Measurements from ENCODE around the gene PEX11B. TPM values are rescaled to one million over a fixed set of nuclear protein-coding genes. Genes with fewer than 3 reads are reported as not detected.
"Not testable (repeated sequence)": the region's sequence is repeated elsewhere in the genome, so short reads cannot be mapped to it uniquely, and the experiment has no call there.

Gene PEX11B
- total RNA-seq, 1 experiment from 2014 or later = 11.1 TPM

- DNase-seq (ENCODE audit: low spot score) = no peak
Measured at GRCh38 chr1:145952903-145953302, 34.4 kb upstream of the PEX11B start.

GRCh38 chr1:145951526-145951925 lies 33.0 kb upstream of the PEX11B start:
- DNase-seq (ENCODE audit: low spot score) = no peak

- no peak for DNase-seq (ENCODE audit: low spot score)
Measured at GRCh38 chr1:145949219-145949618, 30.7 kb upstream of the PEX11B start.

GRCh38 chr1:145947551-145947950 lies 29.0 kb upstream of the PEX11B start:
- DNase-seq (ENCODE audit: low spot score) = no peak

- no peak for DNase-seq (ENCODE audit: low spot score)
Measured at GRCh38 chr1:145946477-145946986, 28.0 kb upstream of the PEX11B start.

GRCh38 chr1:145944532-145944931 lies 26.0 kb upstream of the PEX11B start:
- no peak for DNase-seq (ENCODE audit: low spot score)

GRCh38 chr1:145942871-145943270 lies 24.4 kb upstream of the PEX11B start:
- DNase-seq (ENCODE audit: low spot score) = no peak

- DNase-seq (ENCODE audit: low spot score) = no peak
Measured at GRCh38 chr1:145942405-145942804, 23.9 kb upstream of the PEX11B start.

GRCh38 chr1:145937436-145937835 lies 18.9 kb upstream of the PEX11B start:
- DNase-seq (ENCODE audit: low spot score) = no peak

GRCh38 chr1:145936247-145936646 lies 17.7 kb upstream of the PEX11B start:
- DNase-seq (ENCODE audit: low spot score) = no peak

GRCh38 chr1:145935708-145936107 lies 17.2 kb upstream of the PEX11B start:
- DNase-seq (ENCODE audit: low spot score) = no peak

GRCh38 chr1:145932522-145933009 lies 14.0 kb upstream of the PEX11B start:
- not testable (repeated sequence) for DNase-seq (ENCODE audit: low spot score)

- DNase-seq (ENCODE audit: low spot score) = no peak
Measured at GRCh38 chr1:145927916-145928643, 9.6 kb upstream of the PEX11B start.

- peak; percentile 97 for DNase-seq (ENCODE audit: low spot score)
Measured at GRCh38 chr1:145927063-145927886, 8.8 kb upstream of the PEX11B start, which contains the start of gene RBM8A. TSS of gene RBM8A (minus strand) at chr1:145927484. CDS start at chr1:145927426, 58 bp downstream.

GRCh38 chr1:145926686-145927062 lies 8.2 kb upstream of the PEX11B start:
- no peak for DNase-seq (ENCODE audit: low spot score)

GRCh38 chr1:145922266-145922665 lies 3.7 kb upstream of the PEX11B start:
- no peak for DNase-seq (ENCODE audit: low spot score)

GRCh38 chr1:145920297-145920696 lies 1.8 kb upstream of the PEX11B start:
- not testable (repeated sequence) for DNase-seq (ENCODE audit: low spot score)

GRCh38 chr1:145918992-145919939 lies 749 bp upstream of the PEX11B start:
- peak; percentile 71 for DNase-seq (ENCODE audit: low spot score)

GRCh38 chr1:145917595-145917994 lies 922 bp downstream of the PEX11B start:
- no peak for DNase-seq (ENCODE audit: low spot score)

- no peak for DNase-seq (ENCODE audit: low spot score)
Measured at GRCh38 chr1:145916745-145917144, 1.8 kb downstream of the PEX11B start.

- no peak for DNase-seq (ENCODE audit: low spot score)
Measured at GRCh38 chr1:145912128-145912641, 6.3 kb downstream of the PEX11B start.
